Tibial artery (tissue), 4 donors: ENCODE data around the gene NIPSNAP3A.

Experiments
- DNase-seq, 2 donors: peaks; one replicate each; pipeline ENCODE4 v3.0.0-alpha.2; 2019
- H3K27ac ChIP-seq, 2 donors: fragments of 200-600 bp; sonication (generic) in 1 of 2; 1 replicate in 1 of 2; 2 replicates in 1 of 2; pipeline ENCODE4 v1.5.1; 2018 to 2019; ENCODE audit warnings: mild to moderate bottlenecking in 1 of 2
- H3K27me3 ChIP-seq, 2 donors: fragments of 200-600 bp; sonication (generic) in 1 of 2; one replicate each; pipeline versions ENCODE4 v1.5.1 to v1.6.0; 2016 to 2019
- H3K36me3 ChIP-seq, 3 donors: fragments of 200-600 bp; sonication (generic) in 2 of 3; one replicate each; pipeline ENCODE4 v1.5.1; 2016 to 2019; ENCODE audit warnings: mild to moderate bottlenecking in 2 of 3
- H3K4me1 ChIP-seq, 4 donors: fragments of 200-600 bp; sonication (generic) in 2 of 4; 1 replicate in 3 of 4; 2 replicates in 1 of 4; pipeline ENCODE4 v1.5.1; 2016 to 2019
- H3K4me3 ChIP-seq, 2 donors: fragments of 200-600 bp; sonication (generic) in 1 of 2; 1 replicate in 1 of 2; 2 replicates in 1 of 2; pipeline ENCODE4 v1.5.1; 2018 to 2019; ENCODE audit warnings: mild to moderate bottlenecking in 2 of 2
- H3K9me3 ChIP-seq, 3 donors: fragments of 200-600 bp; sonication (generic) in 1 of 3; one replicate each; pipeline ENCODE4 v1.5.1; 2016 to 2019
- intact Hi-C: fragments of 100-400 bp; cut with DNase I; formaldehyde crosslinking; loops from one replicate; pipeline ENCODE4 v1.15.0; 2023; ENCODE audit warnings: low total_unique reads
- TF ChIP-seq, protein P1 (sequence below), 2 experiments: fragments of 200-600 bp in 1 of 2; fragments of 450-650 bp in 1 of 2; IDR thresholded peaks; one replicate each; pipeline ENCODE4 v1.5.1; 2017 to 2019; ENCODE audit warnings: antibody characterized with exemption in 2 of 2, mild to moderate bottlenecking in 1 of 2, moderate library complexity in 1 of 2

NIPSNAP3A gene

GRCh38 chr9:104740621-104741020 lies 6.9 kb upstream of the NIPSNAP3A start:
- Histone ChIP-seq H3K27me3 (no peaks in the 10 kb centered on the region), H3K27ac (no peak overlapping the region), H3K4me3 (no peak overlapping the region), H3K4me1 (no peaks in the 10 kb centered on the region), H3K9me3 (no peaks in the 10 kb centered on the region), H3K36me3 (no peaks in the 10 kb centered on the region)
- no peak for DNase-seq
- intact Hi-C loops, result loop anchor here (10.0 kb wide), 1 partner anchor 646 kb away; the partner anchor contains the start of gene SMC2
- TF ChIP-seq, protein P1, sequence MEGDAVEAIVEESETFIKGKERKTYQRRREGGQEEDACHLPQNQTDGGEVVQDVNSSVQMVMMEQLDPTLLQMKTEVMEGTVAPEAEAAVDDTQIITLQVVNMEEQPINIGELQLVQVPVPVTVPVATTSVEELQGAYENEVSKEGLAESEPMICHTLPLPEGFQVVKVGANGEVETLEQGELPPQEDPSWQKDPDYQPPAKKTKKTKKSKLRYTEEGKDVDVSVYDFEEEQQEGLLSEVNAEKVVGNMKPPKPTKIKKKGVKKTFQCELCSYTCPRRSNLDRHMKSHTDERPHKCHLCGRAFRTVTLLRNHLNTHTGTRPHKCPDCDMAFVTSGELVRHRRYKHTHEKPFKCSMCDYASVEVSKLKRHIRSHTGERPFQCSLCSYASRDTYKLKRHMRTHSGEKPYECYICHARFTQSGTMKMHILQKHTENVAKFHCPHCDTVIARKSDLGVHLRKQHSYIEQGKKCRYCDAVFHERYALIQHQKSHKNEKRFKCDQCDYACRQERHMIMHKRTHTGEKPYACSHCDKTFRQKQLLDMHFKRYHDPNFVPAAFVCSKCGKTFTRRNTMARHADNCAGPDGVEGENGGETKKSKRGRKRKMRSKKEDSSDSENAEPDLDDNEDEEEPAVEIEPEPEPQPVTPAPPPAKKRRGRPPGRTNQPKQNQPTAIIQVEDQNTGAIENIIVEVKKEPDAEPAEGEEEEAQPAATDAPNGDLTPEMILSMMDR (IDR thresholded peaks at IDR 0.05), result no peak

GRCh38 chr9:104743376-104743985 lies 4.0 kb upstream of the NIPSNAP3A start:
- Histone ChIP-seq H3K4me1 (peaks cover 0 to 6% (median 0%) of the 10 kb centered on the region in 4 donors), H3K4me3 (no peak overlapping the region), H3K27me3 (no peaks in the 10 kb centered on the region), H3K36me3 (no peaks in the 10 kb centered on the region), H3K27ac (no peak overlapping the region), H3K9me3 (no peaks in the 10 kb centered on the region)
- no peak for DNase-seq
- TF ChIP-seq, protein P1 (IDR thresholded peaks at IDR 0.05), result peak; percentile 68 to 73
- intact Hi-C loops, result loop anchor here (10.0 kb wide), 1 partner anchor 649 kb away; the partner anchor contains the start of gene SMC2

GRCh38 chr9:104745852-104746251 lies 1.6 kb upstream of the NIPSNAP3A start:
- H3K9me3 ChIP-seq, result no peaks in the 10 kb centered on the region
- intact Hi-C loops, result loop anchor here (10.0 kb wide), 1 partner anchor 651 kb away; the partner anchor contains the start of gene SMC2
- H3K27me3 ChIP-seq, result no peaks in the 10 kb centered on the region
- no peak overlapping the region for H3K4me3 ChIP-seq
- H3K4me1 ChIP-seq, result peaks cover 0 to 24% (median 6%) of the 10 kb centered on the region in 4 donors
- no peak for DNase-seq
- H3K27ac ChIP-seq, result no peak overlapping the region
- no peaks in the 10 kb centered on the region for H3K36me3 ChIP-seq
- TF ChIP-seq, protein P1 (IDR thresholded peaks at IDR 0.05), result no peak

DNA sequence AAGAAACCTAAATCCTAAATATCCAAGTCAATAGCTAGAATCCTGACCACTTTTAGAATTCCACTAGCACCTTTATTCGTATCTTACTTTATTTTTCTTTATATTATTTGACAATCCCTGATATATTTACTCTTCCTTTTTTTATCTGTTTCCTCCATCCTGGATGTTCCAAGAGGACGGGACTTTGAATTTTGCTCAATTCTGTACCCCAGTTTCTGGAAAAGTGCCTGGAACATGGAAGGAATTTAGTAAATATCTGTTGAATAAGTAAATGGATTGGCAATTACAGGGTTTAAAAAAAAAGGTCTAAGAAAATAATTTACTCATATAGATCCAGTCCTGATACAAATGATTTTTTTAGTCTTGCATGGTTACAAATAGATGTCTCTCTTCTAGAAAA lies 1.2 kb upstream of the NIPSNAP3A start:
- Histone ChIP-seq H3K27ac (no peak overlapping the region), H3K27me3 (no peaks in the 10 kb centered on the region), H3K36me3 (no peaks in the 10 kb centered on the region), H3K4me3 (no peak overlapping the region), H3K9me3 (no peaks in the 10 kb centered on the region), H3K4me1 (peaks cover 0 to 24% (median 6%) of the 10 kb centered on the region in 4 donors)
- TF ChIP-seq, protein P1 (IDR thresholded peaks at IDR 0.05), result no peak
- intact Hi-C loops, result loop anchor here (10.0 kb wide), 1 partner anchor 651 kb away; the partner anchor contains the start of gene SMC2
- no peak for DNase-seq

GRCh38 chr9:104746798-104747197 lies 685 bp upstream of the NIPSNAP3A start:
- TF ChIP-seq, protein P1 (IDR thresholded peaks at IDR 0.05), result no peak
- H3K36me3 ChIP-seq, result peaks cover 0 to 3% (median 0%) of the 10 kb centered on the region in 3 donors
- peaks cover 0 to 24% (median 6%) of the 10 kb centered on the region in 4 donors for H3K4me1 ChIP-seq
- H3K9me3 ChIP-seq, result no peaks in the 10 kb centered on the region
- intact Hi-C loops, result loop anchor here (10.0 kb wide), 1 partner anchor 652 kb away; the partner anchor contains the start of gene SMC2
- H3K27ac ChIP-seq, result peak overlapping the region in 1 of 2 donors; percentile 93
- no peaks in the 10 kb centered on the region for H3K27me3 ChIP-seq
- peak overlapping the region; percentile 82 to 84 for H3K4me3 ChIP-seq
- no peak for DNase-seq
